ENCODE measurements around the gene CTSK.
A peak's percentile ranks its signal among the peaks of the same experiment; 100 is the strongest.

- TF ChIP-seq CTCF (IDR thresholded peaks at IDR 0.05 in 4 of 5, conservative IDR thresholded peaks at IDR 0.05 in 1 of 5) (peak in 2 of 5 experiments; percentile 6 to 32), POLR2A (IDR thresholded peaks at IDR 0.05) (no peak)
Measured at GRCh38 chr1:150829751-150830150, 21.7 kb upstream of the CTSK start.

All from gastrocnemius medialis (tissue), 4 donors.